Pancreas (tissue), 10 donors: ENCODE data around the gene REELD1. TPM values are rescaled to one million over a fixed set of nuclear protein-coding genes. Genes with fewer than 3 reads are reported as not detected.

ENCODE experiments used
- ATAC-seq, 4 donors: fragments of 200-7000 bp; cut with Tn5 transposase; one replicate each; pipeline versions ENCODE4 v1.8.0 to v1.9.1; 2020; ENCODE audit warnings: mild to moderate bottlenecking in 4 of 4, moderate library complexity in 4 of 4
- DNase-seq, 6 donors: peaks; one replicate each; pipeline ENCODE4 v3.0.0-alpha.2; 2020
- FAIRE-seq: peaks from 2 replicates; lab custom pipeline; 2012; peaks lifted over from hg19 to GRCh38; lab: Jason Lieb, UNC
- H3K27ac ChIP-seq, 4 donors: fragments of 200-600 bp; sonication (generic); 1 replicate in 3 of 4; 2 replicates in 1 of 4; pipeline versions ENCODE4 v1.5.0 to v1.8.0; 2020
- H3K27me3 ChIP-seq, 4 donors: fragments of 200-600 bp; one replicate each; pipeline ENCODE4 v1.8.0; 2021
- H3K36me3 ChIP-seq, 3 donors: fragments of 200-600 bp; sonication (generic) in 1 of 3; one replicate each; pipeline versions ENCODE4 v1.5.0 to v1.8.0; 2020 to 2021
- H3K4me1 ChIP-seq, 3 donors: fragments of 200-600 bp; one replicate each; pipeline ENCODE4 v1.8.0; 2021
- H3K4me3 ChIP-seq, 4 donors: fragments of 200-600 bp; sonication (generic) in 2 of 4; one replicate each; pipeline versions ENCODE4 v1.5.0 to v1.8.0; 2020 to 2021
- H3K9me3 ChIP-seq, 4 donors: fragments of 200-600 bp; one replicate each; pipeline ENCODE4 v1.8.0; 2021
- WGBS, 2 donors: extraction: QIAGEN DNeasy Blood & Tissue Kit; methylation state at CpG; one replicate each; pipeline ENCODE4 v1.1.7; 2013; 5-methylcytosine and 5-hydroxymethylcytosine counted together
- intact Hi-C, 3 donors: fragments of 100-400 bp; cut with DNase I; formaldehyde crosslinking; loops; one replicate each; pipeline versions ENCODE4 v1.11.1 to v1.14.2; 2022
- polyA plus RNA-seq, 2 donors: library from polyadenylated mRNA; stranded (reverse); fragments of 200-250 nt; gene quantifications; one replicate each; pipeline ENCODE4 v1.2.3, GENCODE V29; 2013
- total RNA-seq, 6 donors: library from RNA; stranded (reverse); fragmentation: NEBNext Ultra II Directional in 4 of 6; extraction: Animal tissue kit (Norgen Biotek cat#: 25700) in 4 of 6; gene quantifications; one replicate each; pipeline versions ENCODE4 v1.2.1 to v1.2.4, GENCODE V29; 2021 to 2023
- TF ChIP-seq, protein P1 (sequence below), 4 donors: fragments of 200-600 bp; sonication (generic) in 3 of 4; IDR thresholded peaks; one replicate each; pipeline versions ENCODE4 v1.5.0 to v1.8.0; 2021; ENCODE audit warnings: antibody characterized with exemption in 4 of 4
- donor health status: healthy with polysubstance abuse.
- donor health status: DM: no; HTN: no; CAD: no; lungs with moderate emphysema.
- donor health status: DM: no; HTN: no; CAD: no.
- donor health status: control.
- donor health status: control.
- donor health status: Bipolar disorder and iron deficiency.
- donor health status: DM: yes; HTN: yes; CAD: no.
- donor health status: DM: no; HTN: no; CAD: no.
- donor health status: DM: no; HTN: no; CAD: no.
- donor health status: DM: yes; HTN: yes; CAD: no.

Gene REELD1
- total and polyA plus RNA-seq, 8 donors, result 0.09 to 3.4 (median 0.17) TPM; not detected in 1

- TF ChIP-seq, protein P1, sequence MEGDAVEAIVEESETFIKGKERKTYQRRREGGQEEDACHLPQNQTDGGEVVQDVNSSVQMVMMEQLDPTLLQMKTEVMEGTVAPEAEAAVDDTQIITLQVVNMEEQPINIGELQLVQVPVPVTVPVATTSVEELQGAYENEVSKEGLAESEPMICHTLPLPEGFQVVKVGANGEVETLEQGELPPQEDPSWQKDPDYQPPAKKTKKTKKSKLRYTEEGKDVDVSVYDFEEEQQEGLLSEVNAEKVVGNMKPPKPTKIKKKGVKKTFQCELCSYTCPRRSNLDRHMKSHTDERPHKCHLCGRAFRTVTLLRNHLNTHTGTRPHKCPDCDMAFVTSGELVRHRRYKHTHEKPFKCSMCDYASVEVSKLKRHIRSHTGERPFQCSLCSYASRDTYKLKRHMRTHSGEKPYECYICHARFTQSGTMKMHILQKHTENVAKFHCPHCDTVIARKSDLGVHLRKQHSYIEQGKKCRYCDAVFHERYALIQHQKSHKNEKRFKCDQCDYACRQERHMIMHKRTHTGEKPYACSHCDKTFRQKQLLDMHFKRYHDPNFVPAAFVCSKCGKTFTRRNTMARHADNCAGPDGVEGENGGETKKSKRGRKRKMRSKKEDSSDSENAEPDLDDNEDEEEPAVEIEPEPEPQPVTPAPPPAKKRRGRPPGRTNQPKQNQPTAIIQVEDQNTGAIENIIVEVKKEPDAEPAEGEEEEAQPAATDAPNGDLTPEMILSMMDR (IDR thresholded peaks at IDR 0.05), result no peak
- DNase-seq (peak in 1 of 6 donors; percentile 24), ATAC-seq (no peak), FAIRE-seq (no peak)
- Histone ChIP-seq H3K4me1 (no peaks in the 10 kb centered on the region), H3K36me3 (no peaks in the 10 kb centered on the region), H3K27ac (no peak overlapping the region), H3K4me3 (no peak overlapping the region), H3K27me3 (no peaks in the 10 kb centered on the region), H3K9me3 (no peaks in the 10 kb centered on the region)
- intact Hi-C loops, result no loop called here
- WGBS, 2 donors, result 67 to 69% methylated on average over 7 of the region's 7 CpGs
These were observed 2.9 kb upstream of the REELD1 start for GRCh38 chr4:146211440-146211839.

GRCh38 chr4:146212781-146213180 lies 1.6 kb upstream of the REELD1 start:
- H3K4me3 ChIP-seq, result no peak overlapping the region
- H3K27ac ChIP-seq, result no peak overlapping the region
- 82 to 87% methylated on average over 9 of the region's 9 CpGs for WGBS, 2 donors
- no peaks in the 10 kb centered on the region for H3K9me3 ChIP-seq
- FAIRE-seq (no peak), DNase-seq (no peak), ATAC-seq (no peak)
- no peaks in the 10 kb centered on the region for H3K27me3 ChIP-seq
- TF ChIP-seq, protein P1 (IDR thresholded peaks at IDR 0.05), result no peak
- H3K36me3 ChIP-seq, result no peaks in the 10 kb centered on the region
- H3K4me1 ChIP-seq, result no peaks in the 10 kb centered on the region
- intact Hi-C loops, result no loop called here

- H3K9me3 ChIP-seq, result no peaks in the 10 kb centered on the region
- no peaks in the 10 kb centered on the region for H3K4me1 ChIP-seq
- no peak for DNase-seq
- H3K27ac ChIP-seq, result no peak overlapping the region
- FAIRE-seq, result no peak
- TF ChIP-seq, protein P1 (IDR thresholded peaks at IDR 0.05), result no peak
- 57 to 63% methylated on average over 8 of the region's 8 CpGs for WGBS, 2 donors
- no peaks in the 10 kb centered on the region for H3K36me3 ChIP-seq
- H3K27me3 ChIP-seq, result no peaks in the 10 kb centered on the region
- intact Hi-C loops, result no loop called here
- ATAC-seq, result no peak
- no peak overlapping the region for H3K4me3 ChIP-seq
These were observed 8.0 kb downstream of the REELD1 start for GRCh38 chr4:146222313-146222712.

DNA sequence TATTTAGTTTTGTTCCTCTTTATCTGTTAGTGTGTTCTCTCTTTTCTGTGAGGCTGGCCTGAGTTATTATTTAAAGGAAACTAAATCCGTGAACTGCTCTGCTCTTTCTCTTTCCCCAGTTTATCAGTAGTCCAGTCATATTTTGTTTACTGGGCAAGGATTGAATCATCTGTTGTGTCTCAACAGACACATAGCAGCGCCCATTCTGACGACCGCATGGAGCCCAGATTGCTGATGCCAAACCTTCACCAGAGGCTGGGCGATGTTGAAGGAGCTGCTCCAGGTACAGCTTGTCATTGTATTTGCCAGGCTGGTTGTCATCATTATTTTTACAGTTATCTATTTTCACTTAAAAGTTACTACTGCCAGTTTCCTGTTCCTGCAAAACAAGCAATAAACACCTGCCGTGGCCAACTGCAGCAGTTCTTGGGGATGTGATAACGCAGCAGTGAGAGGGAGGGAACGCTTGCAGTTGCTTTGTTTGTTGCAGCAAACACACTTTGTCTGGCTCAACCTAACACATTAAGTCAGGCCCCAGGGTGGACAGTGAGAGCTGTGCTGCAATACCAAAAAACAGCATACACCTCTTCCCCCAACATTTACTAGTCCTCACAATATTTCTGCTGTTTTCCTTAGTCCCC lies 10.1 kb downstream of the REELD1 start:
- H3K9me3 ChIP-seq, result no peaks in the 10 kb centered on the region
- H3K4me1 ChIP-seq, result no peaks in the 10 kb centered on the region
- H3K27me3 ChIP-seq, result no peaks in the 10 kb centered on the region
- no peak overlapping the region for H3K27ac ChIP-seq
- WGBS, 2 donors, result 31% methylated on average over 8 of the region's 8 CpGs
- TF ChIP-seq, protein P1 (IDR thresholded peaks at IDR 0.05), result no peak
- H3K4me3 ChIP-seq, result no peak overlapping the region
- intact Hi-C loops, result no loop called here
- no peak for DNase-seq
- peak in 1 of 4 donors; percentile 34 for ATAC-seq
- FAIRE-seq, result no peak
- no peaks in the 10 kb centered on the region for H3K36me3 ChIP-seq

GRCh38 chr4:146229406-146229805 lies 15.1 kb downstream of the REELD1 start:
- TF ChIP-seq, protein P1 (IDR thresholded peaks at IDR 0.05), result no peak
- FAIRE-seq, result no peak

More at GRCh38 chr4:146229406-146229805, 15.1 kb downstream of the REELD1 start:
- Histone ChIP-seq H3K27ac (no peak overlapping the region), H3K4me1 (no peaks in the 10 kb centered on the region), H3K36me3 (no peaks in the 10 kb centered on the region), H3K27me3 (no peaks in the 10 kb centered on the region), H3K9me3 (no peaks in the 10 kb centered on the region), H3K4me3 (no peak overlapping the region)
- intact Hi-C loops, result no loop called here
- DNase-seq (no peak), ATAC-seq (no peak)
